T-helper 1 cell (primary cell): ENCODE measurements around the gene FAM131A.

Experiments used
- DNase-seq, 5 donors: peaks; one replicate each; pipeline ENCODE4 v3.0.0-alpha.2; 2012 to 2020

The FAM131A gene

DNA sequence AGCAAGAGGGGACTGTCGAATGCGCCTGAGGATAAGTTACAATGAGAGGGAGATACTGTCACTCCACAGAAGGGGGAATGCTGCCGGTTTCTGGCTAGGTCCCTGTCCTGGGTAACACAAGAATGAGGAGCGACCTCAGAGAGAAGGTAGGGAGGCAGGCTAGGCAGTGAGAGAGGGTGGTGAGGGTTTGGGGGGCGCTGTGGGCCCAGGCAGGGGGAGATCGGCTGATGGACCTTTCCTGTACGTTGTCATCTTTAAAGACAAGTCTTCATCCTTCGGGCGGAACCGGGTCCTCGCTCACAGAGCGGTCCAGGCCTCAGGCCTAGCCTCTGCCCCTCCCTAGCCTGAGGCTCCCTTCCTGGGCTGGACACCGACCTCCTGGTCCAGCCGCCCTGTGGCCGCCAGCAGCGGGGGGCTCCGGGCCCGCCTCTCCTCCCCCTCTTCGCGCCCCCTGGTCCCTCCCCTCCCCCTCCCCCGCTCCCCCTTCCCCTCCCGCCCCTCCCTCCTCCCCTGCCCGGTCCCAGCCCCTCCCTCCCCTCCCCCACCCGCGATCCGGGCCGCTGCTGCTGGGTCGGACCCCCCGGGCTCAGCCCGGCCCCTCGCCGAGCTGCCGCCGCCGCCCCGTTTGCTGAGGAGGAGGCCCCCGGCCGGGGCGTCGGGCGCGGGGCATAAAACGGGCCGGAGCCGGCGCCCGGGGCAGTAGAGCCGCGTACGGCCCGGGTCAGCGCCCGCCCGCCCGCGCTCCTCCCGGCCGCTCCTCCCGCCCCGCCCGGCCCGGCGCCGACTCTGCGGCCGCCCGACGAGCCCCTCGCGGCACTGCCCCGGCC, 42.2 kb downstream of the FAM131A start, which contains the start of gene CHRD:
Gene CHRD, plus strand, starts transcription at position 697 of the 827 bp plus-strand sequence. CDS start 265 bp downstream, outside the sequence.
- no peak for DNase-seq

GRCh38 chr3:184380185-184380626, 42.8 kb downstream of the FAM131A start:
- DNase-seq = no peak

DNA sequence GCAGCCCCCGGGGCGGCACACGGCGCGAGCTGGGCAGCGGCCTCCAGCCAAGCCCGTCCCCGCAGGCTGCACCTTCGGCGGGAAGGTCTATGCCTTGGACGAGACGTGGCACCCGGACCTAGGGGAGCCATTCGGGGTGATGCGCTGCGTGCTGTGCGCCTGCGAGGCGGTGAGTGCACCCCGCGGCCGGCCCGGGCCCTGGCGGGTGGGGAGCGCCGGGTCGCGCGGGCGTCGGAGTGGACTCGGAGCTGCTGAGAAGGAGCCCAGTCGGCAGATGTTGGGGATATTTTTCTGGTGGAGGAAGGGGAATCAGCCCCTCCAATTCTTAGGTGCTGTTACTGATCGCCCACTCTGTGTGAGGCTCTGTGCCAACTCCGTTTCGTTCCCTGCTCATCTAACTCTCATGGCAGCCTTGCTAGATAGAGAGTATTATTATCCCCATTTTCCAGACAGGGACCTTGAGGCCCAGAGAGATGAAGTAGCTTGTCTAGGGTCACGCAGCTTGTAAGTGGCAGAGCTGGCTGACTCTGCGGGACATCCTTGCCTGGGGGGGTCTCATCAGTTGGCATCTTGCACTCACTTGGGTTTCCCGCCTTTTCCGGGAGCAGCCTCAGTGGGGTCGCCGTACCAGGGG, 43.3 kb downstream of the FAM131A start:
- DNase-seq = no peak

DNA sequence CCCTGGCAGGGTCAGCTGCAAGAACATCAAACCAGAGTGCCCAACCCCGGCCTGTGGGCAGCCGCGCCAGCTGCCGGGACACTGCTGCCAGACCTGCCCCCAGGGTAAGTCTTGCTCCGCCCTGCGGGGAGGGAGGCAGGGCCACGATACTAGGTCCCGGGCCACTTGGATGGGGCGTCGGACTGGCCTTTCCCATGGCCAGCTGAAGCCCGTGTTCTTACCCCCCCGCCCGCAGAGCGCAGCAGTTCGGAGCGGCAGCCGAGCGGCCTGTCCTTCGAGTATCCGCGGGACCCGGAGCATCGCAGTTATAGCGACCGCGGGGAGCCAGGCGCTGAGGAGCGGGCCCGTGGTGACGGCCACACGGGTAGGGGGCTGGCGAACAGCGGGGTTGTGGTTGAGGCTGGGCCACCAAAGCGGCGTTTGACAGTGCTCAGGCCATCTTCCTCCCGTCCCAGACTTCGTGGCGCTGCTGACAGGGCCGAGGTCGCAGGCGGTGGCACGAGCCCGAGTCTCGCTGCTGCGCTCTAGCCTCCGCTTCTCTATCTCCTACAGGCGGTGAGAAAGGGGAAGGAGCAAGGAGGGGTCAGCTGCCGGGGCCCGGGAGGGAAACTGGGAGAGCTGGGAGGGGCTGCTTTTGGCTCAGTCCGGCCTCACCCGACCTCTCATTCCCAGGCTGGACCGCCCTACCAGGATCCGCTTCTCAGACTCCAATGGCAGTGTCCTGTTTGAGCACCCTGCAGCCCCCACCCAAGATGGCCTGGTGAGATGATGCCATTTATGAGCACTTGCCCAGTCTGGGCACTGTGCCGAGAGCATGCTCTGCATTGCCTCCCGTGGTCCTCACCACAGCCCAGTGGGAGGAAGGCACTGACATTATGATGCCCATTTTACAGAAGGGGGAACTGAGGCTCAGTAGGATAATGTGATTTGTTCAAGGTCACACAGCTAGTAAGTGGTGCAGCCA, 44.1 kb downstream of the FAM131A start:
- DNase-seq = no peak

- no peak for DNase-seq
Observed at GRCh38 chr3:184382326-184383032, 45.1 kb downstream of the FAM131A start.

GRCh38 chr3:184383033-184383740, 45.8 kb downstream of the FAM131A start:
- DNase-seq = no peak

DNA sequence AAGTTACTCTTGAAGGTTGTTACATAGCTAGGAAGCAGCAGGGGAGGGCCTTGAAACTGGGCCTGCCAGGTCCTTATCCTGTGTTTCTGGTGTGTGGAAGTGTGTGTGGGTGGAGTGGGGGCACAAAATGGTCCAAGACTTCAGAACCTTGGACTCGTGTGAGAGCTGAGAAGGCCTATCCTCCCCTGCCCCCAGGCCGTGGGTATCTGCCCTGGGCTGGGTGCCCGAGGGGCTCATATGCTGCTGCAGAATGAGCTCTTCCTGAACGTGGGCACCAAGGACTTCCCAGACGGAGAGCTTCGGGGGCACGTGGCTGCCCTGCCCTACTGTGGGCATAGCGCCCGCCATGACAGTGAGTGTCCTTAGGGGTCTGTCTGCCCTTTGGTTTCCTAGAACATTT, 46.9 kb downstream of the FAM131A start:
- DNase-seq = no peak

GRCh38 chr3:184384856-184385422, 47.5 kb downstream of the FAM131A start:
- no peak for DNase-seq

- no peak for DNase-seq
Observed at GRCh38 chr3:184386047-184386806, 48.8 kb downstream of the FAM131A start.

DNA sequence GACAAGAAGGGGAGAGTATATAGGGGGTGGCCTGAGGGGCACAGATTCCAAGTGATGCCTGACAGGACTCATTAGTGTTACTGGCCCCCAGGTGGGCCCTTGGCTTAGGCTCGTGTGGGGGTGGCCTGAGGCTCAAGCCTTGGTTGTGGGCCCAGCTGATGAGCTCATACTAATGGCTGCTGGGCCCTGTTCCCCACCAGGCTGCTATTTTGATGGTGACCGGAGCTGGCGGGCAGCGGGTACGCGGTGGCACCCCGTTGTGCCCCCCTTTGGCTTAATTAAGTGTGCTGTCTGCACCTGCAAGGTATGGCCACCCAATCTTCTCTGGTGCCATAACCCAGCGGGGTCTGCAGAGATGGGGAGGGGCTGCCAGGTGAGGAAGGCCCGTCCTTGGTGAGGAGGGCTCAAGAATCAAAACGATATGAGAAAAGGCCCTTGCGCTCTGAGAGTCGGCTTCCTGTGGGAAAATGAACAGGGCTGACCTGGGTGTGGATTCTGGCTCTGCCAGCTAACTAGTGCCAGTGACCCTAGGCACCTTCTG, 49.8 kb downstream of the FAM131A start:
- DNase-seq = no peak

- DNase-seq = no peak
Observed at GRCh38 chr3:184388164-184388935, 51.0 kb downstream of the FAM131A start.

- no peak for DNase-seq
Observed at GRCh38 chr3:184388936-184389230, 51.5 kb downstream of the FAM131A start.

- no peak for DNase-seq
Observed at GRCh38 chr3:184389384-184389783, 52.0 kb downstream of the FAM131A start.

GRCh38 chr3:184389935-184390528, 52.6 kb downstream of the FAM131A start:
- no peak for DNase-seq

- no peak for DNase-seq
Observed at GRCh38 chr3:184391266-184391665, 53.9 kb downstream of the FAM131A start.

GRCh38 chr3:184395320-184395660, 57.9 kb downstream of the FAM131A start:
- no peak for DNase-seq
